ENCODE measurements around the gene VRK2. TPM values are rescaled to one million over a fixed set of nuclear protein-coding genes. Genes with fewer than 3 reads are reported as not detected.

Gene VRK2
- total RNA-seq, 1 experiment from 2014 or later = 25.4 TPM

DNA sequence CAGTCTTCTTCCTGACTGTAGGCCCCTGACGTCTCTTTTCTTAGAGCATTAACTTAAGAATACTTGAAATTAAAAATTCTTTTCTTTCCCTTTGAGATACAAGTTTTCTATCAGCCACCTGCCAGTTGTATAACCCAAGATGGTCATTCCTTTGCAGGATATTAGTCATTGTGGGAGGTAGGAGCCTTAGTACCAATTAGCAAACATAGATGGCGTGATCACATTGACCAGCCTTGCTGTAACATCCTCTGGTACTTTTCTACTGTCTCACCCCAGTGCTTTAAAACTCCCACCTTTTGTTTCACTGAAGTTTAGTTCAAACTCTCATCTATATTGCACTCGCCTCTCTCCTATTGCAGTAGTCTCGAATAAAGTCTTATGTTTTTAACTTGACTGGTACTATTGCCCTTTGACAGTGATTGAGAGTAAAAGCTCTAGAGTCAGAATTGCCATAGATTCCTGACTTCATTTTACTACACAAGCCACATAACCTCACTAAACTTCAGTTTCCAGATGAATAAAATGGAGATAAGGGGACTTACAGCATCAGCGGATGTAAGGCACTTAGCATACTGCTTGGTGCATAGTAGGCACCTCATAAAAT, 74.1 kb downstream of the VRK2 start:
- no TSS peak for BruUV-seq (replicated peaks)
- CTCF ChIA-PET = no interaction called here
- intact Hi-C loops (cut with micrococcal nuclease; ENCODE audit: unreplicated experiment) = no loop called here
- Mint-ChIP-seq H3K27me3 (ENCODE audit: unreplicated experiment) (no peaks in the 10 kb centered on the region), H3K4me1 (ENCODE audit: low read depth, unreplicated experiment) (peaks cover 21% of the 10 kb centered on the region), H3K36me3 (ENCODE audit: insufficient read depth, unreplicated experiment) (no peaks in the 10 kb centered on the region), H3K9me3 (ENCODE audit: low read depth, unreplicated experiment) (peaks cover 4% of the 10 kb centered on the region), H3K27ac (ENCODE audit: unreplicated experiment) (no peak overlapping the region), H3K4me3 (ENCODE audit: low read depth, unreplicated experiment) (no peak overlapping the region)
- TF ChIP-seq, protein P1, sequence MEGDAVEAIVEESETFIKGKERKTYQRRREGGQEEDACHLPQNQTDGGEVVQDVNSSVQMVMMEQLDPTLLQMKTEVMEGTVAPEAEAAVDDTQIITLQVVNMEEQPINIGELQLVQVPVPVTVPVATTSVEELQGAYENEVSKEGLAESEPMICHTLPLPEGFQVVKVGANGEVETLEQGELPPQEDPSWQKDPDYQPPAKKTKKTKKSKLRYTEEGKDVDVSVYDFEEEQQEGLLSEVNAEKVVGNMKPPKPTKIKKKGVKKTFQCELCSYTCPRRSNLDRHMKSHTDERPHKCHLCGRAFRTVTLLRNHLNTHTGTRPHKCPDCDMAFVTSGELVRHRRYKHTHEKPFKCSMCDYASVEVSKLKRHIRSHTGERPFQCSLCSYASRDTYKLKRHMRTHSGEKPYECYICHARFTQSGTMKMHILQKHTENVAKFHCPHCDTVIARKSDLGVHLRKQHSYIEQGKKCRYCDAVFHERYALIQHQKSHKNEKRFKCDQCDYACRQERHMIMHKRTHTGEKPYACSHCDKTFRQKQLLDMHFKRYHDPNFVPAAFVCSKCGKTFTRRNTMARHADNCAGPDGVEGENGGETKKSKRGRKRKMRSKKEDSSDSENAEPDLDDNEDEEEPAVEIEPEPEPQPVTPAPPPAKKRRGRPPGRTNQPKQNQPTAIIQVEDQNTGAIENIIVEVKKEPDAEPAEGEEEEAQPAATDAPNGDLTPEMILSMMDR (IDR thresholded peaks at IDR 0.05; ENCODE audit: unreplicated experiment) = no peak
- DNase-seq = no peak

DNA sequence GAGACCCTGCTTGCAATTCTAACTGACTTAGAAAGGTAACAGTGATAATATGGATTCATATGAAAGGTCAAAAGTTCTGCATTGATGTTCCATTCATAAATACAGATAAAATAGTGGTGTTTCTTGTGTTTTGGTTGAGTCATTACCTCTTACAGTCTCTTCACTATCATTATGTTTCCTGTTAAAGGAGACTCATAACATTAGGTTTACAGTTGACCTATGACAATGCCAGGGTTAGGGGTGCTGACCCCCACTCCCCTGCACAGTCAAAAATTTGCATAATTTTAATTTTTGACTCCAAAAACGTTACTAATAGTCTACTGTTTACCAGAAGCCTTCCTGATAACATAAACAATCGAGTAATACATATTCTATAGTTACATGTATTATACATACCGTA, 75.4 kb downstream of the VRK2 start:
- CTCF ChIA-PET = no interaction called here

DNA sequence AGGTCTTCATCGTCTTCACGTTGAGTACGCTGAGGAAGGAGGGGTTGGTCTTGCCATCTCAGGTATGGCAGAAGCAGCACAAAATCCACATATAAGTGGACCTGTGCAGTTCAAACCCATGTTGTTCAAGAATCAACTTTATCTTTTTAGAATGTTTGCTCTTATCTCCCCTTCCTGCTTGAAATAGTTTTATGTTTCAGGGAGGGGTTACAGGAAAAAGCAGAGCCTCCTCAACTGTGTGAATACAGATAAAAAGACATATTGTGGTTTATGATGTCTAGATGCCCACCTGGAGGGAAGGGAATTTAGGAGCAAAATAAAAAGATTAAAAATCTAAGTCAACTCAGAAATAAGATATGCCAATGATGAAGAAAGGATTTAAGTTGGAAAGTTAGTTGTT, 75.9 kb downstream of the VRK2 start:
- CTCF ChIA-PET = no interaction called here
- peaks cover 4% of the 10 kb centered on the region for H3K9me3 Mint-ChIP-seq (ENCODE audit: low read depth, unreplicated experiment)
- TF ChIP-seq, protein P1 (IDR thresholded peaks at IDR 0.05; ENCODE audit: unreplicated experiment) = no peak
- no peaks in the 10 kb centered on the region for H3K27me3 Mint-ChIP-seq (ENCODE audit: unreplicated experiment)
- intact Hi-C loops (cut with micrococcal nuclease; ENCODE audit: unreplicated experiment) = no loop called here
- DNase-seq = no peak
- peaks cover 14% of the 10 kb centered on the region for H3K4me1 Mint-ChIP-seq (ENCODE audit: low read depth, unreplicated experiment)
- no peak overlapping the region for H3K27ac Mint-ChIP-seq (ENCODE audit: unreplicated experiment)
- no TSS peak for BruUV-seq (replicated peaks)
- H3K4me3 Mint-ChIP-seq (ENCODE audit: low read depth, unreplicated experiment) = no peak overlapping the region
- H3K36me3 Mint-ChIP-seq (ENCODE audit: insufficient read depth, unreplicated experiment) = no peaks in the 10 kb centered on the region

More for the DNA sequence above, 75.4 kb downstream of the VRK2 start:
- TF ChIP-seq, protein P1 (IDR thresholded peaks at IDR 0.05; ENCODE audit: unreplicated experiment) = no peak
- no peak for DNase-seq
- Mint-ChIP-seq H3K27me3 (ENCODE audit: unreplicated experiment) (no peaks in the 10 kb centered on the region), H3K27ac (ENCODE audit: unreplicated experiment) (no peak overlapping the region), H3K4me1 (ENCODE audit: low read depth, unreplicated experiment) (peaks cover 19% of the 10 kb centered on the region), H3K36me3 (ENCODE audit: insufficient read depth, unreplicated experiment) (no peaks in the 10 kb centered on the region), H3K9me3 (ENCODE audit: low read depth, unreplicated experiment) (peaks cover 4% of the 10 kb centered on the region), H3K4me3 (ENCODE audit: low read depth, unreplicated experiment) (no peak overlapping the region)
- BruUV-seq (replicated peaks) = no TSS peak
- intact Hi-C loops (cut with micrococcal nuclease; ENCODE audit: unreplicated experiment) = no loop called here

DNA sequence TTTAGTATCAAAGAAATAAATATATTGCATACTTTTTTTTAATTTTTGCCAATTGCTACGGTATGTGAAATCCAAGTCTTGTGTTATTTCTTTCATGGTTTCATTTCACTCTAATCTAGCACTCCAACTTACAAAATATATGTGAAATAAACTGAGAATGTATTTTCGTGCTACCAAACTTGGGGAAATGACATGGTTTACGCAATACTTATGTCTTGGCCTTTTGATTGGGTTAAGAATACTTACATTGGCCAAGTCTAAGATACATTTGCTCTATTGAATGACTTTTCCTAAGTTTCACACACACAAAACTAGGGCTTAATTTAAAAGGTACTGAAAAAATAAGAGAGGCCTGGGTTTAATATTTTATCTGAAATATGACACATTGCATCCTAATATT, 80.5 kb downstream of the VRK2 start:
- Mint-ChIP-seq H3K36me3 (ENCODE audit: insufficient read depth, unreplicated experiment) (no peaks in the 10 kb centered on the region), H3K4me1 (ENCODE audit: low read depth, unreplicated experiment) (no peaks in the 10 kb centered on the region), H3K4me3 (ENCODE audit: low read depth, unreplicated experiment) (no peak overlapping the region), H3K27me3 (ENCODE audit: unreplicated experiment) (no peaks in the 10 kb centered on the region), H3K9me3 (ENCODE audit: low read depth, unreplicated experiment) (no peaks in the 10 kb centered on the region), H3K27ac (ENCODE audit: unreplicated experiment) (no peak overlapping the region)
- BruUV-seq (replicated peaks) = no TSS peak
- intact Hi-C loops (cut with micrococcal nuclease; ENCODE audit: unreplicated experiment) = no loop called here
- TF ChIP-seq, protein P1 (IDR thresholded peaks at IDR 0.05; ENCODE audit: unreplicated experiment) = no peak
- DNase-seq = no peak
- CTCF ChIA-PET = no interaction called here
